Hematopoietic multipotent progenitor cell treated with erythropoietin and hydrocortisone succinate and interleukin-3 and kit ligand, for 15 days (in vitro differentiated cells): ENCODE results near the gene SRP54.
A peak's percentile ranks its signal among the peaks of the same experiment; 100 is the strongest.
"Not testable (repeated sequence)": the region's sequence is repeated elsewhere in the genome, so short reads cannot be mapped to it uniquely, and the experiment has no call there.

Experiments used
- DNase-seq: peaks from one replicate; pipeline ENCODE4 v3.0.0-alpha.2; 2015; ENCODE audit warnings: low spot score

SRP54 gene

DNA sequence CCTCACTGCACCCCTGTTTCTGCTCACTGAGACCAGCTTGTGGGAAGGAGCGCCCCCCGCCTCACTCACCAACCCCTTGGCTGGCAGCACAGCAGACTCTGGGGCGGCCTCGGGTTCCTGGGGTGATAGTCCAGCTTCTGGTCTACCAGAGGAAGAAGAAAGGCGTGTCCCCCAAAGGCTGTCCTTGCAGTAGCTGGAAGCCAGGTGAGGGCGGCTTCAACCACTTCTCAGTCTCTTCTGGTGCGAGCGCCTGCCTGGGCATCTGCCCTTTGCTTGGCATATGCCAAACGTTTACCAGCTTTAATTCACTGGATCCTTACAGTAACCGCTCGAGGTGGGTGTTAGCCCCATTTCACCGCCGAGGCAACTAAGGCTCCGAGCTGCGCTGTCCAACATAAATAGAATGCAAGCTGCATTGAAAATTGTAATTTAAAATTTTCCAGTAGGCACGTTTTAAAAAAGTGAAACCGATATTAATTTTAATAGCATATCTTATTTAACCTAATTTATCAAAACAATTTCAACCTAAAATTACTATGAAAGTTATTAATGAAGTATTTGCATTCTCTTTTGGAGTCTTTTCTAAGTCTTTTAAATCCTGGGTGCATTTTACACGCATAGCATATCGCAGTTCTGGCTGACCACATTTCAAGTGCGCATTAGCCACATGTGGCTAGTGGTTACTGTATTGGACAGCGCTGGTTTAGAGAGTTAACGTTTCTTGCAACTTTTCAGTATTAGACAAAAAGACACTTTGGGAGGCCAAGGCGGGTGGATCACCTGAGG is 64.2 kb downstream of the SRP54 start:
- DNase-seq: peak; percentile 53

DNA sequence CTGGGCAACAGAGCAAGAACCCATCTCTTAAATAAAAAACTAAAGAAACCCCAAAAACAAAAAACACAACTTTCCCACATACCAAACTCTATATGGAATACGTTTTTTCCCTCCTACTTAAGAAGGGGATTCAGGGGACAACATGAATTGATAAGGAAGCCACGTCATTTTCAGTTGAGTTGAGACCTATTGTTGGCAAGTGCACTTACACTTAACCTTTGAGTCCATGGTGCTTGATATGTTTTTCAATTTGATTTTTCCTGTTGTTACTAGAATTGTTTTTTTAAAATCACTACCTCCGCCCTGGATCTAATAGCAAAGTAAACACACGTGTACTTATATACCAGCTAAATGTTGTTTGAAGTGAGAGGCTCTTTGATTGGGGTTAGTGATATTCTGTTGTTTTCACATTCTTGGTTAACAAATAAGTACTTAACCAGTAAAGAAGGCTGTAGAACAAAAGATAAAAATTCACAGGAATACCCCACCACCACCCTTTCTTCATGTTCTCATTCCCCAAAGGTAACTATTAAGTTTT is 65.3 kb downstream of the SRP54 start:
- no peak for DNase-seq

DNA sequence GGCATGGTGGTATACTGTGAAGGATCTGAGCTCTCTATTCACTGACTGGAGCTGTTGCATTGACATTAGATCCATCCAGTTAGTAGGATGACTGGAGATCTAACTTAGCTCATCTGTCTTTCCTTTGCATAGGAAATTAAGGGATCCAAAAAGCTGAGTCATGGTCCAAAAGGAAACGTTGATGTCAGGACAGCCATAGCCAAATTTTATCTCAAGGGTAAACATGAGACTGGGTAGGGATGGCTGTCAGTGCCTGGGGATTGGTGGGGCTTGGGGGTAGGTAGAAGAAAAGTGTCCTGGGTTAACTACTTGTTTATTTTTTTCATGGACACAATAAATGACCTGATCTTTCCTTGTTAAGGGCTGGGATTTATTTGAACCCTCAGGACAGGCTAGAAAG is 67.9 kb downstream of the SRP54 start:
- peak; percentile 31 for DNase-seq

DNA sequence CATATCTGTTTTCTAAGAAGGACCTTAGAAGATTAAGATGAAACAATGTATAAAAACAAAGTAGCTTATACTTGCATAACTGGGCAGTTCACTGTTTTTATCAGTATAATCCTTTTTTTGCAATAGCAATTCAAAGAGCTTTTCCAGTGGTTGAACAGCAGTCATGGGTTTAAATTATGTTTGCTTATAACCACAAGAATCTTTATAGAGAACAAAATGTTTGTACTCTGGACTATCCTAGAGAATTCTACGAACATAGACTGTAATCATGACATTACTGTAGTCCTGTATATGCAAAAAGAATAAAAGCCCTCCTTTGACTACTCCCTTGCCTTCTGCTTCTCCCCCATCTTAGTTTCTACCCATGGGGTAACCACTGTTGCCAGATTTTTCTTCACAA is 69.0 kb downstream of the SRP54 start:
- no peak for DNase-seq

DNA sequence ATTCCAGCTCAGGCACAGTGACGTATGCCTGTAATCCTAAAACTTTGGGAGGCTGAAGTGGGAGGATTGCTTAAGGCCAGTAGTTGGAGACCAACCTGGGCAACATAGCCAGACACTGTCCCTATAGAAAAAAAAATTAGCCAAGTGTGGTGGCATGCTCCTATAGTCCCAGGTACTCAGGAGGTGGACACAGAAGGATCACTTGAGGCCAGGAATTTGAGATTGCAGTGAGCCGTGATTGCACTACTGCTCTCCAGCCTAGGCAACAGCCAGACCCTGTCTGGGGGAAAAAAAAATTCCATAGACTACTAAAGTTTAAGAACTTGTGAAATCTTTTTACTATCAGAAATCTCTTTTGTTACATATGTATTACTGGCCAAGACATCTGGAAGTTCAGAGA is 69.8 kb downstream of the SRP54 start:
- DNase-seq: no peak

DNA sequence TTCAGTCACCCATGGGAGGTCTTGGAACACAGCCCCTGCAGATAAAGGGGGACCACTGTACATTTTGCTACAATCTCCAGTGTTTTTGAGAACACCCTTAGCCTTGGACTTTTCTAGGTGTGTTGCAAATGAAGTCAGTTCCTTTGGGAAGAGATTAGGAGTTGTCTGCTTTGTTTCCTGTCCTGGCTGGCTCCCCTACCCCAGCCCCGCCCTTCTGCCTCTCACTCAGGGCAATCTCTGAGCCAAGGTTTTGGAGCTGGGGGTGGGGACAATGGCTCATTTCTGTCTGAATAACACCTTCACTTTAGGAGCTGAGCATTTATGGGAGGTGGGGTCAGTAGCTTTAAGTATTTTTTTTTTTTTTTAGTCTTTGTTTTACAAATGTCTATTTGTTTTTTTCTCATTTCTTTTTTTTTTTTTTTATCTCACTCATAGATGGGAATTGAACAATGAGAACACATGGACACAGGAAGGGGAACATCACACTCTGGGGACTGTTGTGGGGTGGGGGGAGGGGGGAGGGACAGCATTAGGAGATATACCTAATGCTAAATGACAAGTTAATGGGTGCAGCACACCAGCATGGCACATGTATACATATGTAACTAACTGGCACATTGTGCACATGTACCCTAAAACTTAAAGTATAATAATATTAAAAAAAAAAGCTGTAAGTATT is 78.5 kb downstream of the SRP54 start:
- DNase-seq: not testable (repeated sequence)

DNA sequence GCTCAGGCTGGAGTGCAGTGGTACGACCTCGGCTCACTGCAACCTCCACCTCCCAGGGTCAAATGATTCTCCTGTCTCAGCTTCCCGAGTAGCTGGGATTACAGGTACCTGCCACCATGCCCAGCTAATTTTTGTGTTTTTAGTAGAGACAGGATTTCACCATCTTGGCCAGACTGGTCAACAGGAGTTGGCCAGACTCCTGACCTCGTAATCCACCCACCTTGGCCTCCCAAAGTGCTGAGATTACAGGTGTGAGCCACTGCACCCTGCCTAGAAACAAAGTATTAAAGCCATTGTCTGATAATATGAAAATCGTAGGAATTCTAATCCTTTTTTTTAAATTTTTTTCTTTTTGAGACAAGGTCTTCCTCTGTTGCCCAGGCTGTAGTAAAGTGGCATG is 82.9 kb downstream of the SRP54 start:
- not testable (repeated sequence) for DNase-seq

DNA sequence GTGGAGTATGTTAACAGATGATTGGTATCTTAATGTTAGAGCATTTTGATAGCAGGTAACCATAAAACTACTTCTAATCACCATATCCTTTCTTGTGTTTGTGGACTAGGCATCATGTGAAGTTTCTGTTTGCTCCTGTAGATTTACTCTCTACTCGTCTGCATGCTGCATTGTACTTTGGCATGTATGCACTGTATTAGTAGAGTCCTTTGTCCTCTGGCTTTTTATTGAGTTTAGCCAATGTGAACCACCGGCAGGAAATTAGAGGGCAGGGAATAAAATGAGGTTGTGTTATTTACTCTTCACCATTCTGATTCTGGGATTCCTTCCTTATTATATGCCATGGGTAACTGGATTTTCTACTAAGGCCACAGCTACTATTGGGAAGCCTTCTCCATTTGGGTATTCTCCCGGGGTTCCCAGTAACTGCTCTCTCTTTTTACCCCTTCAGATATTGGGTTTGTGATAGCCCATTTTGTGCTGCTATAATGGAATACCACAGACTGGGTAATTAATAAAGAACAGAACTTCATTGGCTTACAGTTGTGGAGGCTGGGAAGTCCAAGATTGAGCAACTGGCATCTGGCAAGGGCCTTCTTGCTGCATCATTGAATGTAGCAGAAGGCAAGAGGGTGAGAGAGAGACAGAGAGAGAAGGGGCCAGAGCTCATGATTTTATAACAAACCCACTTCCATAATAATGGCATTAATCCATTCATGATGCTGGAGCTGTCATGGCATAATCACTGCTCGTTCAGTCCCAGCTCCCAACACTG is 85.6 kb downstream of the SRP54 start:
- no peak for DNase-seq

DNA sequence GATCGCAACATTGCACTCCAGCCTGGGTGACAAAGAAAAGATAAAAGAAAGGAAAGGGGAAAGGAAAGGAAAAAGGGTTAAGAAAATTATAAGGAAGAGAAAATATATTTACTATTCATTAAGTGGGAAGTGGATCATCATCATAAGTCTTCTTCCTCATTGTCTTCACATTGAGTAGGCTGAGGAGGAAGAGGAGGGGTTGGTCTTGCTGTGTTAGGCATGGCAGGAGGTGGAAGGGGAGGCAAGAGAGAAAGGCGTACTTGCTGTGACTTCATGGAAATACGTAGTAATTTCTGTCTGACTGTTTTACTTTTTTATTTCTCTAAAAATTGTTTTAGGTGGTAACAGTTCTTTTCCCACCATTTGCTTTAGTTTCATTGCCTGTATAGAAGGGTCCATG is 89.4 kb downstream of the SRP54 start:
- DNase-seq: no peak

DNA sequence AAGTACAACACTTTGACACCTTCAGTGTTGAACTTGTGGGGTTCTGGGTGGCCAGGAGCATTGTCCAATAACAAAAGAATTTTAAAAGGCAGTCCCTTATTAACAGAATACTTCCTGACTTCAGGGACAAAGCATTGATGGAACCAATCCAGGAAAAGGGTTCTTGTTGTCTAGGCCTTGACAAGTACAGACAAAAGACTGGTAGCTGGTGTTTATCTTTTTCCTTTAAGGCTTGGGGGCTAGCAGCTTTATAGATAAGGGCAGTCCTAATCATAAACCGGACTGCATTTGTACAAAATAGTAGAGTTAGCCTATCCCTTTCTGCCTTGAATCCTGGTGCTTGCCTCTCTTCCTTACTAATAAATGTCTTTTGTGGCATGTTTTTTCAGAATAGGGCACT is 90.7 kb downstream of the SRP54 start:
- no peak for DNase-seq

DNA sequence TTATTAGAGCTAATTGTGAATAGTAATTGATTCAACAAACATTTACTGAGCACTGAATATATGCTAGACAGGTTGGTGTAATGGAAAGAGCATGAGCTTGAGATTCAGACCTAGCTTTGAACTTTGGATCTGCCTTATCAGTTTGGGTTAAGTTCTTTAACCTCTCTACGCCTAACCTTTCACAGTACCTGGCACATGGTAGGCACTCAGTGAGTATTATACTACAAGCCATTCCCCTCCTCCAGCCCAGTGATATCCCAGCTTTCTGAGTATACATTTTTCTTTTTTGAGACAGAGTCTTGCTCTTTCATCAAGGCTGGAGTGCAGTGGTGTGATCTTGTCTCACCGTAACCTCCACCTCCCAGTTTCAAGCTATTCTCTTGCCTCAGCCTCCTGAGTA is 95.3 kb downstream of the SRP54 start:
- no peak for DNase-seq
